K562 (cell line): ENCODE results near the gene ICAM3. TPM values are rescaled to one million over a fixed set of nuclear protein-coding genes. Genes with fewer than 3 reads are reported as not detected.

Experiments
- ATAC-seq: fragments of 200-7000 bp; cut with Tn5 transposase; 3 replicates; pipeline ENCODE4 v1.9.1; 2020; ENCODE audit warnings: moderate library complexity
- BruUV-seq: library from RNA; stranded (reverse); fragments of 400-500 nt; replicated peaks from 2 replicates; lab custom pipeline; 2021; lab: Mats Ljungman, UMichigan
- CTCF ChIA-PET: fragments of 300-600 bp; formaldehyde crosslinking; extraction: SDS; loops from one replicate; lab custom pipeline; 2021; ENCODE audit warnings: low intra/inter-chr PET ratio; lab: Yijun Ruan, JAX
- POLR2A ChIA-PET: fragments of 300-600, 350-650 bp; sonication (Branson Sonifier 250); formaldehyde crosslinking; extraction: SDS; loops from one replicate; lab custom pipeline; 2021; ENCODE audit warnings: antibody characterized with exemption, inconsistent platforms; lab: Yijun Ruan, JAX
- DNase-seq, 4 experiments: peaks; one replicate each; pipeline versions ENCODE4 v3.0.0 to v3.0.0-alpha.2; 2011 to 2018; ENCODE audit warnings: low spot score in 3 of 4, mixed read lengths in 3 of 4; ENCODE audit errors: extremely low read depth in 1 of 4
- FAIRE-seq: peaks from 2 replicates; lab custom pipeline; 2011; peaks lifted over from hg19 to GRCh38; lab: Jason Lieb, UNC
- H2AFZ ChIP-seq: 2 replicates; pipeline ENCODE4 v1.6.0; 2011; ENCODE audit warnings: low read depth, low read length, control low read depth, inconsistent platforms
- H3K27ac ChIP-seq: fragments of 200-600 bp; 3 replicates; pipeline ENCODE4 v1.8.0; 2011; ENCODE audit warnings: low read depth, mild to moderate bottlenecking, control low read depth, inconsistent platforms, low read length, moderate library complexity, mixed read lengths; ENCODE audit errors: extremely low read depth
- H3K27me3 ChIP-seq, 2 experiments: fragments of 300-600 bp in 1 of 2; 2 replicates in 1 of 2; 3 replicates in 1 of 2; pipeline versions ENCODE4 v1.6.0 to v1.8.0; 2011; ENCODE audit warnings: inconsistent platforms in 2 of 2, low read length in 2 of 2, mild to moderate bottlenecking in 1 of 2, mixed read lengths in 1 of 2, moderate library complexity in 1 of 2; ENCODE audit not compliant: control insufficient read depth in 2 of 2, insufficient read depth in 2 of 2
- H3K36me3 ChIP-seq: fragments of 300-600 bp; 3 replicates; pipeline ENCODE4 v1.8.0; 2011; ENCODE audit warnings: mild to moderate bottlenecking, low read length, inconsistent platforms; ENCODE audit not compliant: control insufficient read depth, insufficient read depth
- H3K4me1 ChIP-seq, 2 experiments: fragments of 200-600 bp in 1 of 2; replicated peaks in 1 of 2; 2 replicates in 1 of 2; 3 replicates in 1 of 2; pipeline versions ENCODE4 v1.5.1 to v1.8.0; 2011; ENCODE audit warnings: inconsistent platforms in 2 of 2, low read length in 2 of 2, mild to moderate bottlenecking in 1 of 2, mixed read lengths in 1 of 2, moderate library complexity in 1 of 2; ENCODE audit not compliant: control insufficient read depth in 2 of 2, insufficient read depth in 2 of 2
- H3K4me2 ChIP-seq: 2 replicates; pipeline ENCODE4 v1.6.1; 2011; ENCODE audit warnings: low read length, control low read depth, inconsistent platforms, mixed read lengths; ENCODE audit not compliant: insufficient read depth
- H3K4me3 ChIP-seq: fragments of 200-600 bp; sonication (generic), shearing (Covaris generic); 2 replicates; pipeline ENCODE4 v1.5.1; 2016; ENCODE audit warnings: control low read depth, inconsistent platforms
- H3K79me2 ChIP-seq: fragments of 200-600 bp; 3 replicates; pipeline ENCODE4 v1.8.0; 2011; ENCODE audit warnings: low read length, inconsistent platforms; ENCODE audit not compliant: control insufficient read depth, insufficient read depth
- H3K9ac ChIP-seq, 2 experiments: 2 replicates each; pipeline versions ENCODE4 v1.6.0 to v1.6.1; 2011; ENCODE audit warnings: low read depth in 2 of 2, low read length in 2 of 2, control low read depth in 1 of 2, inconsistent platforms in 1 of 2, mild to moderate bottlenecking in 1 of 2, mixed read lengths in 1 of 2; ENCODE audit not compliant: insufficient read depth in 1 of 2
- H3K9me1 ChIP-seq: one replicate; pipeline ENCODE4 v1.6.0; 2011; ENCODE audit warnings: inconsistent platforms, mild to moderate bottlenecking, low read length, moderate library complexity; ENCODE audit not compliant: control insufficient read depth, insufficient read depth
- H3K9me3 ChIP-seq: replicated peaks from 2 replicates; pipeline ENCODE4 v1.5.1; 2011; ENCODE audit warnings: low read depth, low read length, inconsistent platforms; ENCODE audit not compliant: control insufficient read depth, insufficient read depth
- H4K20me1 ChIP-seq: replicated peaks from 2 replicates; pipeline ENCODE4 v1.6.1; 2011; ENCODE audit warnings: low read length, inconsistent platforms, mixed read lengths; ENCODE audit not compliant: control insufficient read depth, insufficient read depth
- CAMTA2 ChIP-seq: fragments of 250-450 bp; sonication (Bioruptor Pico); conservative IDR thresholded peaks from 2 replicates; pipeline ENCODE4 v1.5.1; 2022
- CHD4 ChIP-seq: fragments of 200-600 bp; sonication (generic); IDR thresholded peaks from 3 replicates; pipeline ENCODE4 v1.6.1; 2012; ENCODE audit warnings: low read depth, mild to moderate bottlenecking, mixed read lengths, low read length, inconsistent platforms; ENCODE audit not compliant: insufficient read depth, insufficient replicate concordance, poor library complexity, severe bottlenecking
- CREB3L1 ChIP-seq: fragments of 450-650 bp; IDR thresholded peaks from 2 replicates; pipeline ENCODE4 v1.6.1; 2014; ENCODE audit warnings: low read depth, mild to moderate bottlenecking, moderate library complexity, borderline replicate concordance
- ESRRA ChIP-seq: fragments of 450-650 bp; IDR thresholded peaks from 2 replicates; pipeline ENCODE4 v1.6.1; 2014; ENCODE audit warnings: low read depth, mild to moderate bottlenecking, moderate library complexity, borderline replicate concordance
- HDAC2 ChIP-seq: fragments of 450-650 bp; IDR thresholded peaks from 2 replicates; pipeline ENCODE4 v1.6.1; 2016; ENCODE audit warnings: mild to moderate bottlenecking
- MEF2D ChIP-seq: conservative IDR thresholded peaks from 2 replicates; pipeline ENCODE4 v1.6.1; 2016; ENCODE audit warnings: low read depth, missing genetic modification characterization, missing compliant biosample characterization
- MEIS2 ChIP-seq: fragments of 450-650 bp; IDR thresholded peaks from 2 replicates; pipeline ENCODE4 v1.6.1; 2014; ENCODE audit warnings: mild to moderate bottlenecking; ENCODE audit not compliant: partially characterized antibody
- MNT ChIP-seq, 2 experiments: fragments of 450-650 bp; conservative IDR thresholded peaks; 2 replicates each; pipeline ENCODE4 v1.6.1; 2017; ENCODE audit warnings: mild to moderate bottlenecking in 2 of 2, moderate library complexity in 2 of 2
- NBN ChIP-seq: fragments of 450-650 bp; IDR thresholded peaks from 2 replicates; pipeline ENCODE4 v1.6.1; 2016; ENCODE audit warnings: low read depth, mild to moderate bottlenecking
- PTBP1 ChIP-seq: fragments of 200-400 bp; formaldehyde crosslinking; IDR thresholded peaks from 2 replicates; pipeline ENCODE4 v1.6.1; 2017; ENCODE audit warnings: low read depth, low read length
- SMARCA5 ChIP-seq: fragments of 450-650 bp; IDR thresholded peaks from 2 replicates; pipeline ENCODE4 v1.6.1; 2016
- TFAP4 ChIP-seq: sonication (generic); formaldehyde crosslinking; IDR thresholded peaks from 2 replicates; pipeline ENCODE4 v1.8.0; 2022; ENCODE audit warnings: missing genetic modification reagents, mild to moderate bottlenecking, moderate library complexity, borderline replicate concordance
- TSC22D4 ChIP-seq: fragments of 450-650 bp; IDR thresholded peaks from 2 replicates; pipeline ENCODE4 v1.6.1; 2016; ENCODE audit warnings: missing genetic modification characterization, missing biosample characterization, control low read depth
- VEZF1 ChIP-seq: fragments of 200-800 bp; sonication (Bioruptor generic); IDR thresholded peaks from 2 replicates; pipeline ENCODE4 v1.6.1; 2017; ENCODE audit warnings: missing genetic modification characterization, missing compliant biosample characterization
- ZBTB17 ChIP-seq: fragments of 450-650 bp; formaldehyde crosslinking; IDR thresholded peaks from 2 replicates; pipeline ENCODE4 v1.4.0; 2020; ENCODE audit warnings: mild to moderate bottlenecking
- ZNF764 ChIP-seq: fragments of 250-450 bp; sonication (Bioruptor Pico); IDR thresholded peaks from 2 replicates; pipeline ENCODE4 v1.4.0; 2020; ENCODE audit warnings: low read depth, mild to moderate bottlenecking, moderate library complexity
- WGBS: fragments of 100-300 bp; shearing (Covaris generic); methylation state at CpG from one replicate; pipeline ENCODE4 v1.1.6; 2016; ENCODE audit warnings: low coverage, mixed read lengths; ENCODE audit not compliant: insufficient coverage; ENCODE audit errors: missing lambda C conversion rate; 5-methylcytosine and 5-hydroxymethylcytosine counted together
- in situ Hi-C: fragments of 300-500 bp; cut with MboI; formaldehyde crosslinking; loops from 4 replicates; pipeline ENCODE4 v1.15.0; 2018; ENCODE audit warnings: inconsistent platforms, mixed read lengths
- intact Hi-C: fragments of 100-400 bp; cut with micrococcal nuclease; formaldehyde crosslinking; loops from 2 replicates; pipeline ENCODE4 v1.14.2; 2022
- polyA plus RNA-seq, 8 experiments: library from polyadenylated mRNA; depleted of rRNA in 4 of 8; stranded (reverse) in 5 of 8; unstranded in 3 of 8; fragments of >200 nt; fragmentation: Nextera tagmentation in 2 of 8; fragmentation: Illumina TruSeq in 1 of 8; extraction: Ambion mirVana in 2 of 8; extraction: Trizol in 1 of 8; gene quantifications; 2 replicates each; pipeline versions ENCODE4 v1.2.1 to v1.2.3, GENCODE V29; 2011 to 2014; ENCODE audit warnings: inconsistent platforms in 1 of 8, missing spikeins in 1 of 8
- total RNA-seq, 7 experiments: library from RNA; depleted of rRNA in 6 of 7; stranded (reverse); fragments of >200 nt in 6 of 7; fragmentation: Illumina TruSeq in 2 of 7; extraction: Trizol in 2 of 7; gene quantifications; 2 replicates each; pipeline versions ENCODE4 v1.2.1 to v1.2.3, GENCODE V29; 2011 to 2021; ENCODE audit warnings: low replicate concordance in 1 of 7

Gene ICAM3
- total and polyA plus RNA-seq, 9 of the 15 experiments (the other 6 are each of a cell fraction or from before 2014, with no cell fraction given), result 6.5 to 39.5 (median 24.2) TPM

GRCh38 chr19:10305139-10305806 is 34.2 kb downstream of the ICAM3 start:
- BruUV-seq, result no TSS peak
- Histone ChIP-seq H3K27ac (peak overlapping the region; percentile 50; the same call in 2 of the 3 replicates), H3K27me3 (no peaks in the 10 kb centered on the region), H3K4me1 (peaks cover 38 to 72% of the 10 kb centered on the region in 2 experiments; a peak in 4 of 5 replicates), H3K4me3 (no peak overlapping the region), H3K36me3 (peaks cover 22% of the 10 kb centered on the region; the same call in 1 of the 3 replicates), H3K4me2 (no peak overlapping the region), H3K9me1 (no peaks in the 10 kb centered on the region), H4K20me1 (no peaks in the 10 kb centered on the region), H3K79me2 (no peaks in the 10 kb centered on the region), H3K9me3 (no peaks in the 10 kb centered on the region), H3K9ac (peak overlapping the region in 1 of 2 experiments; percentile 56; a peak in 2 of 4 replicates), H2AFZ (0 out of 2 replicates have a peak overlapping the region, but pooled peaks have one; percentile 34)
- peak in 2 of 4 experiments; percentile 51 to 53 for DNase-seq
- in situ Hi-C loops, result no loop called here
- ChIA-PET POLR2A (interaction anchor here (0.7 to 3.6 kb wide), 7 partner anchors 9 to 28 kb away, joined by 3 to 17 read pairs (median 4); partner anchors contain the start of genes FDX2 and RAVER1), CTCF (no interaction called here)
- no peak for ATAC-seq
- 65% methylated on average over 11 of the region's 17 CpGs for WGBS
- FAIRE-seq, result no peak
- intact Hi-C loops, result no loop called here
- peak; percentile 76 for TF ChIP-seq VEZF1 (CRISPR knock-in tag)
- no peak for TF ChIP-seq MEIS2
- no peak for TF ChIP-seq CAMTA2 (CRISPR knock-in tag)
- peak; percentile 100 for TF ChIP-seq PTBP1
- peak; percentile 66; the same call in 1 of the 2 replicates for TF ChIP-seq ZBTB17 (CRISPR knock-in tag)
- peak; percentile 27; the same call in 1 of the 2 replicates for TF ChIP-seq TFAP4 (CRISPR knock-in tag)
- TF ChIP-seq CHD4, result peak; percentile 58
- TF ChIP-seq ESRRA, result peak; percentile 54; the same call in 1 of the 2 replicates
- 0 out of 2 replicates have a peak, but pooled peaks have one; percentile 58 for TF ChIP-seq HDAC2
- no peak for TF ChIP-seq TSC22D4 (tag)
- TF ChIP-seq SMARCA5, result peak; percentile 99
- peak; percentile 59; the same call in 1 of the 2 replicates for TF ChIP-seq CREB3L1
- peak; percentile 63; the same call in 1 of the 2 replicates for TF ChIP-seq MEF2D (tag)
- TF ChIP-seq ZNF764 (CRISPR knock-in tag), result 0 out of 2 replicates have a peak, but pooled peaks have one; percentile 34
- TF ChIP-seq MNT (conservative IDR thresholded peaks at IDR 0.05), result peak in 1 of 2 experiments; percentile 55; a peak in 1 of 4 replicates
- 0 out of 2 replicates have a peak, but pooled peaks have one; percentile 23 for TF ChIP-seq NBN
